ENCODE results near the gene MYT1. TPM values are rescaled to one million over a fixed set of nuclear protein-coding genes. Genes with fewer than 3 reads are reported as not detected.
A peak's percentile ranks its signal among the peaks of the same experiment; 100 is the strongest.

Gene MYT1
- total RNA-seq, 3 donors from 2014 or later: 0.12 to 0.76 (median 0.14) TPM

GRCh38 chr20:64229507-64230061 lies 65.3 kb downstream of the MYT1 start:
- DNase-seq: peak; percentile 19 to 50 (median 25)

GRCh38 chr20:64230461-64231145 lies 66.4 kb downstream of the MYT1 start:
- no peak for TF ChIP-seq CTCF (IDR thresholded peaks at IDR 0.05)
- H3K4me1 ChIP-seq (ENCODE audit: low read depth): peaks cover 8% of the 10 kb centered on the region
- H3K36me3 ChIP-seq (ENCODE audit: low read depth): no peaks in the 10 kb centered on the region
- DNase-seq (peak in 2 of 3 donors; percentile 18 to 29), ATAC-seq (no peak)
- intact Hi-C loops (cut with DNase I, micrococcal nuclease): no loop called here
- H3K9me3 ChIP-seq: no peaks in the 10 kb centered on the region
- no peak overlapping the region for H3K4me3 ChIP-seq

More at GRCh38 chr20:64229507-64230061, 65.3 kb downstream of the MYT1 start:
- no peaks in the 10 kb centered on the region for H3K36me3 ChIP-seq (ENCODE audit: low read depth)
- H3K9me3 ChIP-seq: no peaks in the 10 kb centered on the region
- H3K4me3 ChIP-seq: no peak overlapping the region
- intact Hi-C loops (cut with DNase I, micrococcal nuclease): no loop called here
- no peak for TF ChIP-seq CTCF (IDR thresholded peaks at IDR 0.05)
- peaks cover 8% of the 10 kb centered on the region for H3K4me1 ChIP-seq (ENCODE audit: low read depth)
- peak; percentile 83 for ATAC-seq

GRCh38 chr20:64231621-64232550 lies 67.6 kb downstream of the MYT1 start:
- DNase-seq (peak in 2 of 3 donors; percentile 18 to 42), ATAC-seq (no peak)
- Histone ChIP-seq H3K9me3 (no peaks in the 10 kb centered on the region), H3K4me1 (ENCODE audit: low read depth) (peaks cover 8% of the 10 kb centered on the region), H3K36me3 (ENCODE audit: low read depth) (no peaks in the 10 kb centered on the region), H3K4me3 (no peak overlapping the region)
- TF ChIP-seq CTCF (IDR thresholded peaks at IDR 0.05): no peak
- intact Hi-C loops (cut with DNase I, micrococcal nuclease): no loop called here

GRCh38 chr20:64232794-64233193 lies 68.5 kb downstream of the MYT1 start:
- no peak overlapping the region for H3K4me3 ChIP-seq
- intact Hi-C loops (cut with DNase I, micrococcal nuclease): no loop called here
- peaks cover 8% of the 10 kb centered on the region for H3K4me1 ChIP-seq (ENCODE audit: low read depth)
- no peaks in the 10 kb centered on the region for H3K9me3 ChIP-seq
- ATAC-seq (peak; percentile 33), DNase-seq (peak in 2 of 3 donors; percentile 15)
- no peak for TF ChIP-seq CTCF (IDR thresholded peaks at IDR 0.05)
- no peaks in the 10 kb centered on the region for H3K36me3 ChIP-seq (ENCODE audit: low read depth)

- intact Hi-C loops (cut with DNase I, micrococcal nuclease): no loop called here
- H3K36me3 ChIP-seq (ENCODE audit: low read depth): no peaks in the 10 kb centered on the region
- H3K4me1 ChIP-seq (ENCODE audit: low read depth): peaks cover 3% of the 10 kb centered on the region
- H3K9me3 ChIP-seq: no peaks in the 10 kb centered on the region
- ATAC-seq (no peak), DNase-seq (peak in 2 of 3 donors; percentile 12 to 21)
- TF ChIP-seq CTCF (IDR thresholded peaks at IDR 0.05): no peak
- no peak overlapping the region for H3K4me3 ChIP-seq
These were observed 69.5 kb downstream of the MYT1 start for GRCh38 chr20:64233725-64234124.
